Activated T-helper 2 cell treated with anti-CD3 and anti-CD28 coated beads, Interferon-gamma antibody, Interleukin-2, Interleukin-4, amounts not matched to agents 10 μg/mL and 5 μg/mL and 100 μg/mL, durations not matched to agents 14 hours and 24 hours and 36 hours (primary cell): ENCODE data around the gene OR5T3. TPM values are rescaled to one million over a fixed set of nuclear protein-coding genes. Genes with fewer than 3 reads are reported as not detected.
"Not testable (repeated sequence)": the region's sequence is repeated elsewhere in the genome, so short reads cannot be mapped to it uniquely, and the experiment has no call there.

Experiments
- DNase-seq: peaks from one replicate; pipeline ENCODE4 v3.0.0; 2021; ENCODE audit warnings: low spot score
- H3K27ac Mint-ChIP-seq: one replicate; pipeline ENCODE4 v1.8.0; 2021; ENCODE audit warnings: mixed read lengths
- H3K27me3 Mint-ChIP-seq: one replicate; pipeline ENCODE4 v1.8.0; 2021; ENCODE audit warnings: low read depth, mixed read lengths
- H3K36me3 Mint-ChIP-seq: one replicate; pipeline ENCODE4 v1.8.0; 2021; ENCODE audit warnings: low read depth, mixed read lengths
- H3K4me1 Mint-ChIP-seq: one replicate; pipeline ENCODE4 v1.8.0; 2021; ENCODE audit warnings: low read depth, mixed read lengths
- H3K4me3 Mint-ChIP-seq: one replicate; pipeline ENCODE4 v1.8.0; 2021; ENCODE audit warnings: low read depth, mild to moderate bottlenecking, moderate library complexity, mixed read lengths
- H3K9me3 Mint-ChIP-seq: one replicate; pipeline ENCODE4 v1.8.0; 2021; ENCODE audit warnings: mixed read lengths
- intact Hi-C: fragments of 100-400 bp; cut with micrococcal nuclease; formaldehyde crosslinking; loops from one replicate; pipeline ENCODE4 v1.15.1; 2023
- total RNA-seq: library from RNA; stranded (reverse); gene quantifications from 2 replicates; pipeline ENCODE4 v1.2.3, GENCODE V29; 2022

The OR5T3 gene
- total RNA-seq = not detected in 2 replicates

GRCh38 chr11:56251954-56252353 is at the start of gene OR5T3:
TSS of gene OR5T3 (plus strand) at chr11:56252254. CDS start at chr11:56252254, 0 bp downstream.
- no peaks in the 10 kb centered on the region for H3K4me1 Mint-ChIP-seq
- H3K27ac Mint-ChIP-seq = no peak within 1 kb of the TSS
- no peaks in the 10 kb centered on the region for H3K27me3 Mint-ChIP-seq
- intact Hi-C loops = no loop called here
- no peaks in the 10 kb centered on the region for H3K36me3 Mint-ChIP-seq
- H3K4me3 Mint-ChIP-seq = no peak within 1 kb of the TSS
- DNase-seq = no peak
- H3K9me3 Mint-ChIP-seq = peaks cover 49% of the 10 kb centered on the region

GRCh38 chr11:56207790-56208189 is 44.3 kb upstream of the OR5T3 start:
- no peaks in the 10 kb centered on the region for H3K4me1 Mint-ChIP-seq
- DNase-seq = no peak
- H3K27ac Mint-ChIP-seq = no peak overlapping the region
- peaks cover 45% of the 10 kb centered on the region for H3K9me3 Mint-ChIP-seq
- intact Hi-C loops = no loop called here
- H3K4me3 Mint-ChIP-seq = no peak overlapping the region
- H3K36me3 Mint-ChIP-seq = no peaks in the 10 kb centered on the region
- no peaks in the 10 kb centered on the region for H3K27me3 Mint-ChIP-seq

GRCh38 chr11:56214537-56214936 is 37.5 kb upstream of the OR5T3 start:
- intact Hi-C loops = no loop called here
- H3K36me3 Mint-ChIP-seq = no peaks in the 10 kb centered on the region
- peaks cover 51% of the 10 kb centered on the region for H3K9me3 Mint-ChIP-seq
- no peak for DNase-seq
- no peak overlapping the region for H3K27ac Mint-ChIP-seq
- no peaks in the 10 kb centered on the region for H3K27me3 Mint-ChIP-seq
- H3K4me1 Mint-ChIP-seq = no peaks in the 10 kb centered on the region
- no peak overlapping the region for H3K4me3 Mint-ChIP-seq

- DNase-seq, H3K27ac Mint-ChIP-seq, intact Hi-C loops, H3K4me1 Mint-ChIP-seq, H3K4me3 Mint-ChIP-seq, H3K36me3 Mint-ChIP-seq, H3K27me3 Mint-ChIP-seq: not testable (repeated sequence)
- H3K9me3 Mint-ChIP-seq = peaks cover 48% of the 10 kb centered on the region
These were observed 32.3 kb upstream of the OR5T3 start for GRCh38 chr11:56219735-56220134.

- H3K4me1 Mint-ChIP-seq = no peaks in the 10 kb centered on the region
- no peaks in the 10 kb centered on the region for H3K27me3 Mint-ChIP-seq
- H3K4me3 Mint-ChIP-seq = no peak within 1 kb of the TSS
- H3K9me3 Mint-ChIP-seq = peaks cover 41% of the 10 kb centered on the region
- DNase-seq = no peak
- no peak within 1 kb of the TSS for H3K27ac Mint-ChIP-seq
- H3K36me3 Mint-ChIP-seq = no peaks in the 10 kb centered on the region
- intact Hi-C loops = no loop called here
These were observed 17.9 kb upstream of the OR5T3 start, which contains the start of gene OR5T2 for GRCh38 chr11:56234155-56234554. TSS of gene OR5T2 (minus strand) at chr11:56234255. CDS start at chr11:56233062, 1,193 bp downstream.

GRCh38 chr11:56271092-56271491 is 19.0 kb downstream of the OR5T3 start:
- no peak overlapping the region for H3K4me3 Mint-ChIP-seq
- no peak for DNase-seq
- no peak overlapping the region for H3K27ac Mint-ChIP-seq
- no peaks in the 10 kb centered on the region for H3K36me3 Mint-ChIP-seq
- H3K9me3 Mint-ChIP-seq = peaks cover 43% of the 10 kb centered on the region
- intact Hi-C loops = no loop called here
- no peaks in the 10 kb centered on the region for H3K4me1 Mint-ChIP-seq
- H3K27me3 Mint-ChIP-seq = no peaks in the 10 kb centered on the region

GRCh38 chr11:56273854-56274253 is 21.8 kb downstream of the OR5T3 start, which contains the start of gene OR5T1:
TSS of gene OR5T1 (plus strand) at chr11:56274154. CDS start at chr11:56275639, 1,485 bp downstream.
- no peaks in the 10 kb centered on the region for H3K27me3 Mint-ChIP-seq
- no peak within 1 kb of the TSS for H3K4me3 Mint-ChIP-seq
- no peaks in the 10 kb centered on the region for H3K4me1 Mint-ChIP-seq
- DNase-seq = no peak
- intact Hi-C loops = no loop called here
- H3K9me3 Mint-ChIP-seq = peaks cover 41% of the 10 kb centered on the region
- H3K36me3 Mint-ChIP-seq = no peaks in the 10 kb centered on the region
- no peak within 1 kb of the TSS for H3K27ac Mint-ChIP-seq

- Mint-ChIP-seq H3K36me3 (no peaks in the 10 kb centered on the region), H3K27me3 (no peaks in the 10 kb centered on the region), H3K9me3 (peaks cover 42% of the 10 kb centered on the region), H3K4me3 (no peak within 1 kb of the TSS), H3K4me1 (no peaks in the 10 kb centered on the region), H3K27ac (no peak within 1 kb of the TSS)
- no peak for DNase-seq
- intact Hi-C loops = no loop called here
These were observed 40.1 kb downstream of the OR5T3 start, which contains the start of gene OR8H1 for GRCh38 chr11:56292154-56292553. TSS of gene OR8H1 (minus strand) at chr11:56292254. CDS start at chr11:56291062, 1,192 bp downstream.

- Mint-ChIP-seq H3K36me3 (no peaks in the 10 kb centered on the region), H3K4me3 (no peak overlapping the region), H3K27ac (no peak overlapping the region), H3K9me3 (peaks cover 44% of the 10 kb centered on the region), H3K4me1 (no peaks in the 10 kb centered on the region), H3K27me3 (no peaks in the 10 kb centered on the region)
- no peak for DNase-seq
- intact Hi-C loops = no loop called here
These were observed 44.8 kb downstream of the OR5T3 start for GRCh38 chr11:56296898-56297297.

Other genes starting within 250 kb of the OR5T3 start
- not detected in 2 replicates for gene OR5AS1, start 224.6 kb upstream of the OR5T3 start, total RNA-seq
- gene OR8I2, start 158.9 kb upstream of the OR5T3 start, total RNA-seq = not detected in 2 replicates
- gene OR8H2, start 148.6 kb upstream of the OR5T3 start, total RNA-seq = not detected in 2 replicates
- not detected in 2 replicates for gene OR8H3, start 129.9 kb upstream of the OR5T3 start, total RNA-seq
- gene OR8J3, start 112.1 kb upstream of the OR5T3 start, total RNA-seq = not detected in 2 replicates
- gene OR8K5, start 91.9 kb upstream of the OR5T3 start, total RNA-seq = not detected in 2 replicates
- not detected in 2 replicates for gene OR5J2, start 75.6 kb upstream of the OR5T3 start, total RNA-seq
- gene OR5T2, start 18.0 kb upstream of the OR5T3 start, total RNA-seq = not detected in 2 replicates
- not detected in 2 replicates for gene OR5T1, start 21.9 kb downstream of the OR5T3 start, total RNA-seq
- gene OR8H1, start 40.0 kb downstream of the OR5T3 start, total RNA-seq = not detected in 2 replicates
- gene OR8K3, start 62.9 kb downstream of the OR5T3 start, total RNA-seq = not detected in 2 replicates
- gene OR8K1, start 93.8 kb downstream of the OR5T3 start, total RNA-seq = not detected in 2 replicates
- not detected in 2 replicates for gene OR8J1, start 102.0 kb downstream of the OR5T3 start, total RNA-seq
- not detected in 2 replicates for gene OR8U1, start 123.4 kb downstream of the OR5T3 start, total RNA-seq
- not detected in 2 replicates for gene OR5AL1, start 160.4 kb downstream of the OR5T3 start, total RNA-seq
- not detected in 2 replicates for gene OR5M3, start 221.1 kb downstream of the OR5T3 start, total RNA-seq
- gene OR5M8, start 239.1 kb downstream of the OR5T3 start, total RNA-seq = not detected in 2 replicates